SK-N-SH treated with all-trans-retinoic acid at 6 μM for 48 hours (cell line): ENCODE results near the gene IDH3B.

Experiments used
- ATAC-seq: fragments of 200-7000 bp; cut with Tn5 transposase; 3 replicates; pipeline ENCODE4 v1.9.1; 2020; ENCODE audit warnings: mild to moderate bottlenecking, moderate library complexity
- ARNTL ChIP-seq: fragments of 450-650 bp; formaldehyde crosslinking; IDR thresholded peaks from 2 replicates; pipeline ENCODE4 v1.5.0; 2020; ENCODE audit warnings: low read depth, mild to moderate bottlenecking, moderate library complexity, borderline replicate concordance
- BACH2 ChIP-seq: fragments of 250-450 bp; sonication (Bioruptor Pico); IDR thresholded peaks from 2 replicates; pipeline ENCODE4 v1.9.0; 2021; ENCODE audit warnings: mild to moderate bottlenecking, borderline replicate concordance
- CREB5 ChIP-seq: fragments of 250-450 bp; sonication (Bioruptor Pico); IDR thresholded peaks from 2 replicates; pipeline ENCODE4 v1.5.1; 2020; ENCODE audit warnings: low read depth, mild to moderate bottlenecking, moderate library complexity
- CSDC2 ChIP-seq: fragments of 250-450 bp; sonication (Bioruptor Pico); IDR thresholded peaks from 2 replicates; pipeline ENCODE4 v1.5.0; 2020; ENCODE audit warnings: mild to moderate bottlenecking, moderate library complexity
- ESRRG ChIP-seq: fragments of 250-450 bp; sonication (Bioruptor Pico); IDR thresholded peaks from 2 replicates; pipeline ENCODE4 v1.6.1; 2021; ENCODE audit warnings: mild to moderate bottlenecking
- GLIS3 ChIP-seq: fragments of 250-450 bp; sonication (Bioruptor Pico); IDR thresholded peaks from 2 replicates; pipeline ENCODE4 v1.5.0; 2020; ENCODE audit warnings: mild to moderate bottlenecking, moderate library complexity
- ISL1 ChIP-seq: fragments of 250-450 bp; sonication (Bioruptor Pico); IDR thresholded peaks from 2 replicates; pipeline ENCODE4 v2.1.2; 2022; ENCODE audit warnings: mild to moderate bottlenecking, moderate library complexity
- OSR1 ChIP-seq: fragments of 250-450 bp; sonication (Bioruptor Pico); IDR thresholded peaks from 2 replicates; pipeline ENCODE4 v1.8.0; 2022; ENCODE audit warnings: moderate library complexity, mild to moderate bottlenecking, inconsistent platforms
- POU6F1 ChIP-seq: fragments of 250-450 bp; sonication (Bioruptor Pico); IDR thresholded peaks from 2 replicates; pipeline ENCODE4 v1.8.0; 2021; ENCODE audit warnings: low read depth, mild to moderate bottlenecking, moderate library complexity, borderline replicate concordance
- PPARA ChIP-seq: fragments of 250-450 bp; sonication (Bioruptor Pico); IDR thresholded peaks from 2 replicates; pipeline ENCODE4 v1.5.0; 2020; ENCODE audit warnings: mild to moderate bottlenecking, borderline replicate concordance
- RARB ChIP-seq: fragments of 250-450 bp; sonication (Bioruptor Pico); IDR thresholded peaks from 2 replicates; pipeline ENCODE4 v1.8.0; 2021; ENCODE audit warnings: mild to moderate bottlenecking, moderate library complexity
- SNAI2 ChIP-seq: fragments of 250-450 bp; sonication (Bioruptor Pico); IDR thresholded peaks from 2 replicates; pipeline ENCODE4 v1.5.0; 2020; ENCODE audit warnings: mild to moderate bottlenecking, moderate library complexity
- TCF4 ChIP-seq: fragments of 250-450 bp; sonication (Bioruptor Pico); IDR thresholded peaks from 2 replicates; pipeline ENCODE4 v1.8.0; 2021; ENCODE audit warnings: mild to moderate bottlenecking, moderate library complexity, borderline replicate concordance
- TOX ChIP-seq: fragments of 250-450 bp; sonication (Bioruptor Pico); IDR thresholded peaks from 2 replicates; pipeline ENCODE4 v1.8.0; 2021; ENCODE audit warnings: mild to moderate bottlenecking, moderate library complexity, borderline replicate concordance
- ZC3H10 ChIP-seq: fragments of 250-450 bp; sonication (Bioruptor Pico); IDR thresholded peaks from 2 replicates; pipeline ENCODE4 v1.5.1; 2021; ENCODE audit warnings: mild to moderate bottlenecking, moderate library complexity
- ZFP3 ChIP-seq: fragments of 250-450 bp; sonication (Bioruptor Pico); IDR thresholded peaks from 2 replicates; pipeline ENCODE4 v1.5.0; 2020; ENCODE audit warnings: mild to moderate bottlenecking, moderate library complexity
- ZFP30 ChIP-seq: fragments of 450-650 bp; formaldehyde crosslinking; IDR thresholded peaks from 2 replicates; pipeline ENCODE4 v1.5.0; 2022; ENCODE audit warnings: mild to moderate bottlenecking, moderate library complexity
- ZNF565 ChIP-seq: fragments of 450-650 bp; formaldehyde crosslinking; conservative IDR thresholded peaks from 2 replicates; pipeline ENCODE4 v1.5.0; 2020; ENCODE audit warnings: low read depth, mild to moderate bottlenecking, moderate library complexity
- ZNF70 ChIP-seq: fragments of 450-650 bp; formaldehyde crosslinking; IDR thresholded peaks from 2 replicates; pipeline ENCODE4 v1.5.0; 2020; ENCODE audit warnings: mild to moderate bottlenecking, moderate library complexity
- ZNF8 ChIP-seq: fragments of 450-650 bp; formaldehyde crosslinking; IDR thresholded peaks from 2 replicates; pipeline ENCODE4 v1.5.0; 2020; ENCODE audit warnings: mild to moderate bottlenecking, moderate library complexity
- TF ChIP-seq, protein P1 (sequence below): fragments of 250-450 bp; sonication (Bioruptor Pico); IDR thresholded peaks from 2 replicates; pipeline ENCODE4 v1.8.0; 2020; ENCODE audit warnings: mild to moderate bottlenecking, moderate library complexity, borderline replicate concordance
- TF ChIP-seq, protein P2 (sequence below): fragments of 250-450 bp; sonication (Bioruptor Pico); IDR thresholded peaks from 2 replicates; pipeline ENCODE4 v1.5.0; 2020; ENCODE audit warnings: mild to moderate bottlenecking, moderate library complexity
- TF ChIP-seq, protein P3 (sequence below): fragments of 250-450 bp; sonication (Bioruptor Pico); IDR thresholded peaks from 2 replicates; pipeline ENCODE4 v1.5.1; 2021; ENCODE audit warnings: mild to moderate bottlenecking, moderate library complexity

The IDH3B gene

DNA sequence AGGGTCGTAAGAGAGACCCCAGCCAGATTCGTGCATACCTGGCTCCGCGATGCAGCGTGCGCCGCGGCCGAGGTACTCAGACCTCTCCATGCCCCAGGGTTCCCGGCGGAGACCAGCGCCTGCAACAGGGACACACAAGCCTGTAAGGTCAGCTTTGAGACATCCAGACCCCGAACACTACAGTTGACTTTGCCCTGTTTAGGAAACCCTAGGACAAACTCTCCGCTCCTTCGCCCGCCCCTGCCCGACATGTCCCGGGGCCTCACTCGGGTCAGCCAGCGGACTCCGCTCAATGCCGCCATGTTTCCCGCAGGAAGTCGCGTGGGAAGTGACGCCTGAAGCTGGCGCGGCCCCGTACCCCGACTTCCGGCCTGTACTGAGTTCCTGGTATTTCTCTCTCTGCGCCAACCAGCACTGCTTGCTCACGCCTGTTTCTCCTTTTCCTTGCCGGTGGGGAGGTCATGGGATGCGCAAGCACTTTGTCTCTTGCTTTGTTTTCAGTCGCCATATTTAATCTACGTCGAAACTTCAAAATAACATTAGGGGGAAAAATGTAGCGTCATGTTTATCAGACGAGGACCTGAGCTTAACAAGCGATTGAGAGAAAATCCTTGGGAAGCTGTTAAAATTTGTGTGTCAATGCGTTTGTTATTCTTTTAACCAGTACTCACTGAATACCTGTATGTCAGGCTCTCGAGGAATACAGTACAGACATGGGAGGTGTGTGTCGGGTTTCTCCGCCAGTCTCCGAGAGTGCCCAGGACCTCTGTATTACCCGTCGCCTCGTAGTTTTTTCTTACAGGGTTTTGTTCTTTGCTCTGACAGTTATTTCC lies at the start of gene IDH3B:
Gene IDH3B, minus strand, starts transcription at position 330 of the 833 bp plus-strand sequence. Its CDS starts 28 bp downstream, at position 302.
- TF ChIP-seq CSDC2 (CRISPR knock-in tag) (peak; percentile 36; the same call in 1 of the 2 replicates), ZFP30 (CRISPR knock-in tag) (no peak)
- peak; percentile 95 for ATAC-seq

DNA sequence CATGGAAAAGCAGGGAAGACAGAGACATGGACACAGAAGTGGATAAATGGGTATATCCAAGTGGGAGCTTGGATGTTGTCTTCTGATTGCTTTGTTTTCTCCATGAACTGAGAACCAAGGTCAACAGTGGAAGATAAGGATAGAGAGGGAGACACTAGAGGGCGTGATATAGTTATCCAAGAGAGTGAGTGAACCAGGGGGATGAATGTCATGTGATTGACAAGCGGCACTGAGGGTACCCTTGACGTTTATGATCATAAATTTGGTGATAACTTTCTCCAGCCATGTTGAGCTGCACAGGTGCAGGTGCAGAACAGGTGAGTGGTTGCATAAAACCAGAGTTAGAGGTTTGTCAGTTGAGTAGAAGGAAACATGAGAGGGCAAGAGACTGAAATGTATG lies 49.3 kb upstream of the IDH3B start:
- no peak for ATAC-seq
- TF ChIP-seq TOX (CRISPR knock-in tag) (no peak), CREB5 (no peak), OSR1 (CRISPR knock-in tag) (no peak), POU6F1 (no peak), ARNTL (CRISPR knock-in tag) (no peak), SNAI2 (CRISPR knock-in tag) (no peak), ISL1 (CRISPR knock-in tag) (no peak), ZNF70 (CRISPR knock-in tag) (no peak), BACH2 (CRISPR knock-in tag) (no peak), ZNF565 (CRISPR knock-in tag) (no peak), ZNF8 (CRISPR knock-in tag) (no peak), ZC3H10 (CRISPR knock-in tag) (no peak), PPARA (no peak), GLIS3 (no peak)
- TF ChIP-seq, protein P1, sequence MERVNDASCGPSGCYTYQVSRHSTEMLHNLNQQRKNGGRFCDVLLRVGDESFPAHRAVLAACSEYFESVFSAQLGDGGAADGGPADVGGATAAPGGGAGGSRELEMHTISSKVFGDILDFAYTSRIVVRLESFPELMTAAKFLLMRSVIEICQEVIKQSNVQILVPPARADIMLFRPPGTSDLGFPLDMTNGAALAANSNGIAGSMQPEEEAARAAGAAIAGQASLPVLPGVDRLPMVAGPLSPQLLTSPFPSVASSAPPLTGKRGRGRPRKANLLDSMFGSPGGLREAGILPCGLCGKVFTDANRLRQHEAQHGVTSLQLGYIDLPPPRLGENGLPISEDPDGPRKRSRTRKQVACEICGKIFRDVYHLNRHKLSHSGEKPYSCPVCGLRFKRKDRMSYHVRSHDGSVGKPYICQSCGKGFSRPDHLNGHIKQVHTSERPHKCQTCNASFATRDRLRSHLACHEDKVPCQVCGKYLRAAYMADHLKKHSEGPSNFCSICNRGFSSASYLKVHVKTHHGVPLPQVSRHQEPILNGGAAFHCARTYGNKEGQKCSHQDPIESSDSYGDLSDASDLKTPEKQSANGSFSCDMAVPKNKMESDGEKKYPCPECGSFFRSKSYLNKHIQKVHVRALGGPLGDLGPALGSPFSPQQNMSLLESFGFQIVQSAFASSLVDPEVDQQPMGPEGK (CRISPR knock-in tag) = no peak

GRCh38 chr20:2709205-2709981 lies 45.4 kb upstream of the IDH3B start:
- TF ChIP-seq ARNTL (CRISPR knock-in tag) = no peak
- TF ChIP-seq ZC3H10 (CRISPR knock-in tag) = no peak
- TF ChIP-seq OSR1 (CRISPR knock-in tag) = no peak
- TF ChIP-seq TOX (CRISPR knock-in tag) = no peak
- TF ChIP-seq ISL1 (CRISPR knock-in tag) = no peak
- TF ChIP-seq, protein P2, sequence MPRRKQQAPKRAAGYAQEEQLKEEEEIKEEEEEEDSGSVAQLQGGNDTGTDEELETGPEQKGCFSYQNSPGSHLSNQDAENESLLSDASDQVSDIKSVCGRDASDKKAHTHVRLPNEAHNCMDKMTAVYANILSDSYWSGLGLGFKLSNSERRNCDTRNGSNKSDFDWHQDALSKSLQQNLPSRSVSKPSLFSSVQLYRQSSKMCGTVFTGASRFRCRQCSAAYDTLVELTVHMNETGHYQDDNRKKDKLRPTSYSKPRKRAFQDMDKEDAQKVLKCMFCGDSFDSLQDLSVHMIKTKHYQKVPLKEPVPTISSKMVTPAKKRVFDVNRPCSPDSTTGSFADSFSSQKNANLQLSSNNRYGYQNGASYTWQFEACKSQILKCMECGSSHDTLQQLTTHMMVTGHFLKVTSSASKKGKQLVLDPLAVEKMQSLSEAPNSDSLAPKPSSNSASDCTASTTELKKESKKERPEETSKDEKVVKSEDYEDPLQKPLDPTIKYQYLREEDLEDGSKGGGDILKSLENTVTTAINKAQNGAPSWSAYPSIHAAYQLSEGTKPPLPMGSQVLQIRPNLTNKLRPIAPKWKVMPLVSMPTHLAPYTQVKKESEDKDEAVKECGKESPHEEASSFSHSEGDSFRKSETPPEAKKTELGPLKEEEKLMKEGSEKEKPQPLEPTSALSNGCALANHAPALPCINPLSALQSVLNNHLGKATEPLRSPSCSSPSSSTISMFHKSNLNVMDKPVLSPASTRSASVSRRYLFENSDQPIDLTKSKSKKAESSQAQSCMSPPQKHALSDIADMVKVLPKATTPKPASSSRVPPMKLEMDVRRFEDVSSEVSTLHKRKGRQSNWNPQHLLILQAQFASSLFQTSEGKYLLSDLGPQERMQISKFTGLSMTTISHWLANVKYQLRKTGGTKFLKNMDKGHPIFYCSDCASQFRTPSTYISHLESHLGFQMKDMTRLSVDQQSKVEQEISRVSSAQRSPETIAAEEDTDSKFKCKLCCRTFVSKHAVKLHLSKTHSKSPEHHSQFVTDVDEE (CRISPR knock-in tag) = no peak
- TF ChIP-seq RARB (CRISPR knock-in tag) = no peak
- TF ChIP-seq, protein P1 (CRISPR knock-in tag) = no peak
- TF ChIP-seq, protein P3, sequence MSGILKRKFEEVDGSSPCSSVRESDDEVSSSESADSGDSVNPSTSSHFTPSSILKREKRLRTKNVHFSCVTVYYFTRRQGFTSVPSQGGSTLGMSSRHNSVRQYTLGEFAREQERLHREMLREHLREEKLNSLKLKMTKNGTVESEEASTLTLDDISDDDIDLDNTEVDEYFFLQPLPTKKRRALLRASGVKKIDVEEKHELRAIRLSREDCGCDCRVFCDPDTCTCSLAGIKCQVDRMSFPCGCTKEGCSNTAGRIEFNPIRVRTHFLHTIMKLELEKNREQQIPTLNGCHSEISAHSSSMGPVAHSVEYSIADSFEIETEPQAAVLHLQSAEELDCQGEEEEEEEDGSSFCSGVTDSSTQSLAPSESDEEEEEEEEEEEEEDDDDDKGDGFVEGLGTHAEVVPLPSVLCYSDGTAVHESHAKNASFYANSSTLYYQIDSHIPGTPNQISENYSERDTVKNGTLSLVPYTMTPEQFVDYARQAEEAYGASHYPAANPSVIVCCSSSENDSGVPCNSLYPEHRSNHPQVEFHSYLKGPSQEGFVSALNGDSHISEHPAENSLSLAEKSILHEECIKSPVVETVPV (CRISPR knock-in tag) = no peak
- no peak for TF ChIP-seq GLIS3
- no peak for TF ChIP-seq CSDC2 (CRISPR knock-in tag)
- TF ChIP-seq ZNF70 (CRISPR knock-in tag) = no peak
- TF ChIP-seq TCF4 = no peak
- no peak for TF ChIP-seq ESRRG (CRISPR knock-in tag)
- TF ChIP-seq BACH2 (CRISPR knock-in tag) = no peak
- no peak for TF ChIP-seq CREB5
- TF ChIP-seq SNAI2 (CRISPR knock-in tag) = no peak
- no peak for TF ChIP-seq ZFP3 (CRISPR knock-in tag)
- no peak for ATAC-seq
